HepG2 (cell line): Measurements from ENCODE around the gene RPS5. TPM values are rescaled to one million over a fixed set of nuclear protein-coding genes. Genes with fewer than 3 reads are reported as not detected.

Experiments
- ADNP ChIP-seq: sonication (generic); formaldehyde crosslinking; IDR thresholded peaks from 2 replicates; pipeline ENCODE4 v1.4.0; 2020; ENCODE audit warnings: missing genetic modification reagents
- BRCA1 ChIP-seq: sonication (generic); formaldehyde crosslinking; IDR thresholded peaks from 2 replicates; pipeline ENCODE4 v1.4.0; 2020; ENCODE audit warnings: missing genetic modification reagents
- DNMT1 ChIP-seq: sonication (generic); formaldehyde crosslinking; IDR thresholded peaks from 2 replicates; pipeline ENCODE4 v1.5.1; 2020; ENCODE audit warnings: mild to moderate bottlenecking, missing genetic modification reagents
- HIVEP1 ChIP-seq: sonication (generic); formaldehyde crosslinking; IDR thresholded peaks from 2 replicates; pipeline ENCODE4 v1.4.0; 2020; ENCODE audit warnings: mild to moderate bottlenecking, missing genetic modification reagents
- JDP2 ChIP-seq: sonication (generic); formaldehyde crosslinking; IDR thresholded peaks from 2 replicates; pipeline ENCODE4 v1.8.1; 2022; ENCODE audit warnings: missing genetic modification reagents, borderline replicate concordance
- KDM2A ChIP-seq: sonication (generic); formaldehyde crosslinking; IDR thresholded peaks from 2 replicates; pipeline ENCODE4 v1.4.0; 2020; ENCODE audit warnings: low read depth, missing genetic modification reagents, borderline replicate concordance
- KLF11 ChIP-seq: IDR thresholded peaks from 2 replicates; pipeline ENCODE4 v1.6.1; 2016; ENCODE audit warnings: missing compliant biosample characterization
- PAF1 ChIP-seq: IDR thresholded peaks from 2 replicates; pipeline ENCODE4 v1.6.1; 2016; ENCODE audit warnings: missing genetic modification reagents, missing compliant biosample characterization
- PATZ1 ChIP-seq: sonication (generic); formaldehyde crosslinking; IDR thresholded peaks from 2 replicates; pipeline ENCODE4 v1.4.0; 2020; ENCODE audit warnings: missing genetic modification reagents
- PAX8 ChIP-seq: sonication (generic); formaldehyde crosslinking; IDR thresholded peaks from 2 replicates; pipeline ENCODE4 v1.8.0; 2022; ENCODE audit warnings: mild to moderate bottlenecking, missing genetic modification reagents, borderline replicate concordance
- SMARCC2 ChIP-seq: fragments of 450-650 bp; IDR thresholded peaks from 2 replicates; pipeline ENCODE4 v1.6.1; 2017; ENCODE audit warnings: antibody characterized with exemption, mild to moderate bottlenecking
- SRSF1 ChIP-seq: fragments of 200-400 bp; formaldehyde crosslinking; optimal IDR thresholded peaks from 2 replicates; pipeline ENCODE3; 2017; ENCODE audit warnings: mild to moderate bottlenecking, low read depth, low read length, moderate library complexity
- ZBTB37 ChIP-seq: sonication (generic); formaldehyde crosslinking; IDR thresholded peaks from 2 replicates; pipeline ENCODE4 v1.4.0; 2020; ENCODE audit warnings: mild to moderate bottlenecking, missing genetic modification reagents
- ZFP62 ChIP-seq: sonication (generic); formaldehyde crosslinking; IDR thresholded peaks from 2 replicates; pipeline ENCODE4 v1.4.0; 2020; ENCODE audit warnings: missing genetic modification reagents
- ZNF224 ChIP-seq: sonication (generic); formaldehyde crosslinking; IDR thresholded peaks from 2 replicates; pipeline ENCODE4 v1.5.0; 2020; ENCODE audit warnings: mild to moderate bottlenecking, missing genetic modification reagents
- ZNF3 ChIP-seq: IDR thresholded peaks from 2 replicates; pipeline ENCODE4 v1.7.0; 2017; ENCODE audit warnings: inconsistent platforms
- ZNF652 ChIP-seq: IDR thresholded peaks from 2 replicates; pipeline ENCODE4 v1.6.1; 2016; ENCODE audit warnings: low read depth, borderline replicate concordance
- ZNF687 ChIP-seq: sonication (generic); formaldehyde crosslinking; IDR thresholded peaks from 2 replicates; pipeline ENCODE4 v1.5.1; 2020; ENCODE audit warnings: mild to moderate bottlenecking, missing genetic modification reagents, moderate library complexity
- ZNF891 ChIP-seq: sonication (generic); formaldehyde crosslinking; IDR thresholded peaks from 2 replicates; pipeline ENCODE4 v1.5.0; 2020; ENCODE audit warnings: mild to moderate bottlenecking, missing genetic modification reagents
- polyA plus RNA-seq, 8 experiments: library from polyadenylated mRNA; depleted of rRNA in 3 of 8; stranded (reverse) in 7 of 8; unstranded in 1 of 8; fragments of >200 nt; fragmentation: Illumina TruSeq in 4 of 8; extraction: Trizol in 4 of 8; gene quantifications; 2 replicates each; pipeline versions ENCODE4 v1.2.1 to v1.2.3, GENCODE V29; 2011 to 2016; ENCODE audit warnings: low read depth in 4 of 8, missing spikeins in 1 of 8, mixed read lengths in 1 of 8; ENCODE audit not compliant: insufficient read depth in 1 of 8
- total RNA-seq, 5 experiments: library from RNA; depleted of rRNA; stranded (reverse); fragments of >200 nt; fragmentation: Illumina TruSeq; extraction: Trizol; gene quantifications; 2 replicates each; pipeline ENCODE4 v1.2.3, GENCODE V29; 2016; ENCODE audit warnings: low read depth in 1 of 5
- TF ChIP-seq, protein P1 (sequence below): sonication (generic); formaldehyde crosslinking; IDR thresholded peaks from 2 replicates; pipeline ENCODE4 v1.5.1; 2020; ENCODE audit warnings: missing genetic modification reagents, mild to moderate bottlenecking, borderline replicate concordance

RPS5 gene
- total and polyA plus RNA-seq, 2 of the 13 experiments (the other 11 are each of a cell fraction or from before 2014, with no cell fraction given) = 1,544 to 4,408 TPM

DNA sequence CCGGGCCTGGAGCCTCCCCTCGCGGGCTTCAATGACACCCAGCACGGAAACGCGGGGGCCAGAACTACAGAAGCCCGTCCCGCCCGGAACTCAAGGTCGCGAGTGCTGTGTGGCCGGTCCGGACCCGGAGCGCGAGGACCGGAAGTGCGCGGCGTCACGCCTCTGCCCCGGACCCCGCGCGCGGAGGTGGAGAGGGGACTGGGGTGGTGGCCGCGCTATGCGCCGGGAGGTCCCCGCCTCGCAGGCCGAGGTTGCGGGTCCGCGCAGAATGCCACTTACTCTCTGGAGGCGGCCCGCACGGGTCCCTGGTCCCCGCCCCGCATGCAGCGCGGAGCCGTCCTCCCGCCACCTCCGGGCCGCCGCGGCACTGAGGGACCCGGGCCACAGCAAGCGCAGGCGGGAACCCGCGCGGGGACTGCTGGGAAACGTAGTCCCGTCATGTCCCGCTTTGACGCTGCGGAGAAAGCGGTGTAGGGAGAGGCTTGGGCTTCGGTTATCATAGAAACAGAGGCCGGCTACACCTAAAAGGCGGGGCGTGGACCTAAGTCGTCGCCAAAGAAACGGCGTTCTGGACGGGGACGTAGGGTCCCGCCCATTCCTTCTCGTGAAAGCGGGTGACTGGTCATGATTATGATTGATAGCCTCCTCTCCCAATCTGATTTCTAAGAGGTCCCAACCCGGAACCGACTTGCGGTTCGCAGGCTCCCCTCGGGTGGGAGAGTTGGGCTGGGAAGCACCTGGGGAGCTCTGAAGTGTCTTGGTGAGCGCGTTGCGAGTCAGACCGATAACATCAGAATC, 6.2 kb upstream of the RPS5 start, which contains the start of gene ZNF837 (continued):
- TF ChIP-seq ZNF687 (CRISPR knock-in tag) (peak; percentile 95), PAF1 (no peak), JDP2 (no peak), PATZ1 (CRISPR knock-in tag) (peak; percentile 91), HIVEP1 (CRISPR knock-in tag) (0 out of 2 replicates have a peak, but pooled peaks have one; percentile 39), SRSF1 (peak; percentile 72), BRCA1 (CRISPR knock-in tag) (peak; percentile 90; the same call in 1 of the 2 replicates), KDM2A (CRISPR knock-in tag) (peak; percentile 98), ZFP62 (CRISPR knock-in tag) (no peak), ZNF891 (peak; percentile 93), ZNF224 (CRISPR knock-in tag) (peak; percentile 19; the same call in 1 of the 2 replicates), ZNF3 (CRISPR knock-in tag) (no peak), ADNP (CRISPR knock-in tag) (no peak), ZBTB37 (CRISPR knock-in tag) (no peak), DNMT1 (peak; percentile 94; the same call in 1 of the 2 replicates), PAX8 (CRISPR knock-in tag) (no peak), SMARCC2 (no peak), ZNF652 (CRISPR knock-in tag) (0 out of 2 replicates have a peak, but pooled peaks have one; percentile 49), KLF11 (CRISPR knock-in tag) (no peak; the same call in 1 of the 2 replicates)
- TF ChIP-seq, protein P1, sequence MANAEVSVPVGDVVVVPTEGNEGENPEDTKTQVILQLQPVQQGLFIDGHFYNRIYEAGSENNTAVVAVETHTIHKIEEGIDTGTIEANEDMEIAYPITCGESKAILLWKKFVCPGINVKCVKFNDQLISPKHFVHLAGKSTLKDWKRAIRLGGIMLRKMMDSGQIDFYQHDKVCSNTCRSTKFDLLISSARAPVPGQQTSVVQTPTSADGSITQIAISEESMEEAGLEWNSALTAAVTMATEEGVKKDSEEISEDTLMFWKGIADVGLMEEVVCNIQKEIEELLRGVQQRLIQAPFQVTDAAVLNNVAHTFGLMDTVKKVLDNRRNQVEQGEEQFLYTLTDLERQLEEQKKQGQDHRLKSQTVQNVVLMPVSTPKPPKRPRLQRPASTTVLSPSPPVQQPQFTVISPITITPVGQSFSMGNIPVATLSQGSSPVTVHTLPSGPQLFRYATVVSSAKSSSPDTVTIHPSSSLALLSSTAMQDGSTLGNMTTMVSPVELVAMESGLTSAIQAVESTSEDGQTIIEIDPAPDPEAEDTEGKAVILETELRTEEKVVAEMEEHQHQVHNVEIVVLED (CRISPR knock-in tag) = peak; percentile 96
